HL-60 (cell line): ENCODE results near the gene NDUFAF2.

Experiments used
- POLR2AphosphoS5 ChIP-seq: IDR thresholded peaks from 2 replicates; pipeline ENCODE4 v1.6.1; 2012; ENCODE audit warnings: low read depth
- TF ChIP-seq, protein P1 (sequence below): IDR thresholded peaks from one replicate; pipeline ENCODE4 v1.5.1; 2011; ENCODE audit warnings: low read length, control low read depth, inconsistent platforms; ENCODE audit not compliant: insufficient read depth
- TF ChIP-seq, protein P2 (sequence below): IDR thresholded peaks from 2 replicates; pipeline ENCODE4 v1.6.1; 2012; ENCODE audit warnings: low read depth; ENCODE audit not compliant: insufficient replicate concordance

DNA sequence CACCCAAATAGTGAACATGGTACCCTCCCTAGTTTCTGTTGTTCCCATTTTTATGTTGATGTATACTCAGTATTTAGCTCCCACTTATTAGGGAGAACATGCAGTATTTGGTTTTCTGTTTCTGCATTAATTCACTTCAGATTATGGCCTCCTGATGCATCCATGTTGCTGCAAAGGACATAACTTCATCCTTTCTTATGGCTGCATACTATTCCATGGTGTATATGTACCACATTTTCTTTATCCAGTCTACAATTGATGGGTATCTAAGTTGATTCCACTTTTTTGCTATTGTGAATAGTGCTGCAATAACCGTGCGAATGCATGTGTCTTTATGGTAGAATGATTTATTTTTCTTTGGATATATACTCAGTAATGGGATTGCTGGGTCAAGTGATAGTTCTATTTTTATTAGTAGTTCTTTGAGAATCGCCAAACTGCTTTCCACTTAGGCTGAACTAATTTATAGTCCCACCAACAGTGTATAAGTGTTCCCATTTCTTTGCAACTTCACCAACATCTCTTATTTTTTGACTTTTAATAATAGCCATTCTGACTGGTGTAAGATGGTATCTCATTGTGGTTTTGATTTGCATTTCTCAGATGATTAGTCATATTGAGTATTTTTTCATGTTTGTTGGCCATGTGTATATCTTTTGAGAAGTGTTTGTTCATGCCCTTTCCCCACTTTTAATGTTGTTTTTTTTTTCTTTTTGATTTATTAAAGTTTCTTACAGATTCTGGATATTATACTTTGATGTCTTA is 137.7 kb downstream of the NDUFAF2 start:
- TF ChIP-seq, protein P1, sequence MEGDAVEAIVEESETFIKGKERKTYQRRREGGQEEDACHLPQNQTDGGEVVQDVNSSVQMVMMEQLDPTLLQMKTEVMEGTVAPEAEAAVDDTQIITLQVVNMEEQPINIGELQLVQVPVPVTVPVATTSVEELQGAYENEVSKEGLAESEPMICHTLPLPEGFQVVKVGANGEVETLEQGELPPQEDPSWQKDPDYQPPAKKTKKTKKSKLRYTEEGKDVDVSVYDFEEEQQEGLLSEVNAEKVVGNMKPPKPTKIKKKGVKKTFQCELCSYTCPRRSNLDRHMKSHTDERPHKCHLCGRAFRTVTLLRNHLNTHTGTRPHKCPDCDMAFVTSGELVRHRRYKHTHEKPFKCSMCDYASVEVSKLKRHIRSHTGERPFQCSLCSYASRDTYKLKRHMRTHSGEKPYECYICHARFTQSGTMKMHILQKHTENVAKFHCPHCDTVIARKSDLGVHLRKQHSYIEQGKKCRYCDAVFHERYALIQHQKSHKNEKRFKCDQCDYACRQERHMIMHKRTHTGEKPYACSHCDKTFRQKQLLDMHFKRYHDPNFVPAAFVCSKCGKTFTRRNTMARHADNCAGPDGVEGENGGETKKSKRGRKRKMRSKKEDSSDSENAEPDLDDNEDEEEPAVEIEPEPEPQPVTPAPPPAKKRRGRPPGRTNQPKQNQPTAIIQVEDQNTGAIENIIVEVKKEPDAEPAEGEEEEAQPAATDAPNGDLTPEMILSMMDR: no peak
- no peak for TF ChIP-seq POLR2AphosphoS5
- TF ChIP-seq, protein P2, sequence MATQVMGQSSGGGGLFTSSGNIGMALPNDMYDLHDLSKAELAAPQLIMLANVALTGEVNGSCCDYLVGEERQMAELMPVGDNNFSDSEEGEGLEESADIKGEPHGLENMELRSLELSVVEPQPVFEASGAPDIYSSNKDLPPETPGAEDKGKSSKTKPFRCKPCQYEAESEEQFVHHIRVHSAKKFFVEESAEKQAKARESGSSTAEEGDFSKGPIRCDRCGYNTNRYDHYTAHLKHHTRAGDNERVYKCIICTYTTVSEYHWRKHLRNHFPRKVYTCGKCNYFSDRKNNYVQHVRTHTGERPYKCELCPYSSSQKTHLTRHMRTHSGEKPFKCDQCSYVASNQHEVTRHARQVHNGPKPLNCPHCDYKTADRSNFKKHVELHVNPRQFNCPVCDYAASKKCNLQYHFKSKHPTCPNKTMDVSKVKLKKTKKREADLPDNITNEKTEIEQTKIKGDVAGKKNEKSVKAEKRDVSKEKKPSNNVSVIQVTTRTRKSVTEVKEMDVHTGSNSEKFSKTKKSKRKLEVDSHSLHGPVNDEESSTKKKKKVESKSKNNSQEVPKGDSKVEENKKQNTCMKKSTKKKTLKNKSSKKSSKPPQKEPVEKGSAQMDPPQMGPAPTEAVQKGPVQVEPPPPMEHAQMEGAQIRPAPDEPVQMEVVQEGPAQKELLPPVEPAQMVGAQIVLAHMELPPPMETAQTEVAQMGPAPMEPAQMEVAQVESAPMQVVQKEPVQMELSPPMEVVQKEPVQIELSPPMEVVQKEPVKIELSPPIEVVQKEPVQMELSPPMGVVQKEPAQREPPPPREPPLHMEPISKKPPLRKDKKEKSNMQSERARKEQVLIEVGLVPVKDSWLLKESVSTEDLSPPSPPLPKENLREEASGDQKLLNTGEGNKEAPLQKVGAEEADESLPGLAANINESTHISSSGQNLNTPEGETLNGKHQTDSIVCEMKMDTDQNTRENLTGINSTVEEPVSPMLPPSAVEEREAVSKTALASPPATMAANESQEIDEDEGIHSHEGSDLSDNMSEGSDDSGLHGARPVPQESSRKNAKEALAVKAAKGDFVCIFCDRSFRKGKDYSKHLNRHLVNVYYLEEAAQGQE: no peak
